Tibial nerve (tissue), 3 donors: ENCODE results near the gene TNS3.

Experiments
- POLR2A ChIP-seq, 2 donors: fragments of 450-650 bp; IDR thresholded peaks; one replicate each; pipeline ENCODE4 v1.6.1; 2017; ENCODE audit warnings: antibody characterized with exemption in 2 of 2, mild to moderate bottlenecking in 2 of 2, moderate library complexity in 2 of 2
- TF ChIP-seq, protein P1 (sequence below), 5 experiments: fragments of 200-600 bp in 3 of 5; fragments of 450-650 bp in 2 of 5; sonication (generic) in 3 of 5; IDR thresholded peaks; one replicate each; pipeline ENCODE4 v1.5.1; 2016 to 2019; ENCODE audit warnings: antibody characterized with exemption in 5 of 5, mild to moderate bottlenecking in 3 of 5, moderate library complexity in 2 of 5

DNA sequence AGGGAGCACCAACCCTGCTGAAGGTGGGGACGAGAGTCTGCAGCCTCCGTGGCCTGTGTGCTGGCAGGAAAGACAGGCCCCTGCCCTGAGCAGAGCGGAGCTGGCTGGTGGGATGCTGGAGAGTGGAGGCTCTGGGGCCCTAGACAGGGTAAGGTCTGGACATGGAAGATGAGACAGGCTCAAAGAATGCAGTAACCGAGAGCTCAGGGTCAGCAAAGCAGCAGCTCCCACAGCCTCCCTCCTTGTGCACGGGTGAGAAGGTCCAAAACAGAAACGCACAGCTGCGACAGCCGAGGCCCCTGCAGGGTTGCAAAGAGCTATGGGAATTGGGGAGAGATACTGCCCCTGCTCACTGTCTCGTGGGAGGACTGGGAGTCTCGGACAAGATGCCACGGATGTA, 80.5 kb downstream of the TNS3 start:
- no peak for TF ChIP-seq POLR2A (IDR thresholded peaks at IDR 0.05)
- TF ChIP-seq, protein P1, sequence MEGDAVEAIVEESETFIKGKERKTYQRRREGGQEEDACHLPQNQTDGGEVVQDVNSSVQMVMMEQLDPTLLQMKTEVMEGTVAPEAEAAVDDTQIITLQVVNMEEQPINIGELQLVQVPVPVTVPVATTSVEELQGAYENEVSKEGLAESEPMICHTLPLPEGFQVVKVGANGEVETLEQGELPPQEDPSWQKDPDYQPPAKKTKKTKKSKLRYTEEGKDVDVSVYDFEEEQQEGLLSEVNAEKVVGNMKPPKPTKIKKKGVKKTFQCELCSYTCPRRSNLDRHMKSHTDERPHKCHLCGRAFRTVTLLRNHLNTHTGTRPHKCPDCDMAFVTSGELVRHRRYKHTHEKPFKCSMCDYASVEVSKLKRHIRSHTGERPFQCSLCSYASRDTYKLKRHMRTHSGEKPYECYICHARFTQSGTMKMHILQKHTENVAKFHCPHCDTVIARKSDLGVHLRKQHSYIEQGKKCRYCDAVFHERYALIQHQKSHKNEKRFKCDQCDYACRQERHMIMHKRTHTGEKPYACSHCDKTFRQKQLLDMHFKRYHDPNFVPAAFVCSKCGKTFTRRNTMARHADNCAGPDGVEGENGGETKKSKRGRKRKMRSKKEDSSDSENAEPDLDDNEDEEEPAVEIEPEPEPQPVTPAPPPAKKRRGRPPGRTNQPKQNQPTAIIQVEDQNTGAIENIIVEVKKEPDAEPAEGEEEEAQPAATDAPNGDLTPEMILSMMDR (IDR thresholded peaks at IDR 0.05), result no peak
